ENCODE measurements around the gene IGIP.

DNA sequence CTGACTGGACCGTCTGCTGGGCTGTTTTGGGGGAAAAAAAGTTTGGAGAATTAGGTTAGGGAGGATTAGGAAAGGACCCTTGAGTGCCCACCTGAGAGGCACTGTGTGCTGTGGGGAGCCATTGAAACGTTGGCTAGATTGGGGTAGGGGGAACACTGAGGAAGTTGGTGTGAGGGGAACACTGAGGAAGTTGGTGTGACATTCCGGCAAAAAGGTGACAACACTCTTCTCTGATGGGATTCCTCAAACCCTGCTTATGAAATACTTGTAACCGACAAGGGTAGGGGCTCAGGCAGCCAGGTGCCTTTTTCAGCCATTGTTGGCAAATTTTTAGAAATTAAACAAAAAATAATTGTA is 50.3 kb downstream of the IGIP start:
- TF ChIP-seq POLR2A (IDR thresholded peaks at IDR 0.05; ENCODE audit: low read depth, low read length) (no peak), POLR2AphosphoS5 (IDR thresholded peaks at IDR 0.05; ENCODE audit: low read depth, low read length) (no peak)

Measured in GM12892 (cell line).